ENCODE data around the gene DROSHA.

Gene DROSHA

GRCh38 chr5:31427013-31427723, 104.7 kb downstream of the DROSHA start:
- DNase-seq (ENCODE audit: extremely low spot score) = no peak
- ChIA-PET POLR2A (no interaction called here), CTCF (interaction anchor here (1.2 to 1.9 kb wide), 2 partner anchors 17 kb away, joined by 3 to 5 read pairs; no protein-coding TSS in a partner anchor)
- TF ChIP-seq CTCF (IDR thresholded peaks at IDR 0.05; ENCODE audit: control extremely low read depth, extremely low read depth, low read depth, missing control alignments) = no peak

DNA sequence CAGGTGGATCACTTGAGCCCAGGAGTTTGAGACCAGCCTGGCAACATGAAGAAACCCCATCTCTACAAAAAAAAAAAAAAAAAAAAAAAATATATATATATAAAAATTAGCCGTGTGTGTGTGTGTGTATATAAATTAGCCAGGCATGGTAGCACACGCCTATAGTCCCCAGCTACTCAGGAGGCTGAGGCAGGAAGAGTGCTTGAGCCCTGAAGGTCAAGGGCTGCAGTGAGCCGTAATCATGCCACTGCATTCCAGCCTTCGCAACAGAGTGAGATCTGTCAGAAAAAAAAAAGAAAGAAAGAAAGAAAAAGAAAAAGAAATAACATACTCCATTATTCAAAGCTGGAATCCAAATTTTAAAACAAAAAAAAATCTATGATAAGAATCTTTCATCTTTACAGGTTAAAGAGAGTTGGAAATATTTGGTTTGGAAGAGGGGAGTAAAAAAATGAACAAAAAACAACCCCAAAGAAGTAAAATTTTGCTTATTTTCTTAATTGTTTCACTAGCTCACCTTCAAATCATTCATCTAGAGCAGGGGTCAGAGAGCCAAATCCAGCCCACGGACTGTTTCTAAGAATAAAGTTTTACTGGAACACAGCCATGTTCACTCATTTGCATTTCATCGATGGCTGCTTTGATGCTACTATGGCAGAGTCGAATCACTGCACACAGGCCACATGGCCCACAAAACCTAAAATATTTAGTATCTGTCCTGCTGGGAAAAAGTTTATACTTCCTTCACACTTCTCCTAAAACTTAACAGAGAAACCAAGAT, 109.9 kb downstream of the DROSHA start:
- DNase-seq (ENCODE audit: extremely low spot score) = no peak
- no peak for TF ChIP-seq CTCF (IDR thresholded peaks at IDR 0.05; ENCODE audit: control extremely low read depth, extremely low read depth, low read depth, missing control alignments)
- CTCF ChIA-PET = no interaction called here
- POLR2A ChIA-PET = no interaction called here

GRCh38 chr5:31417512-31417911, 114.4 kb downstream of the DROSHA start:
- no peak for TF ChIP-seq CTCF (IDR thresholded peaks at IDR 0.05; ENCODE audit: control extremely low read depth, extremely low read depth, low read depth, missing control alignments)
- CTCF ChIA-PET = no interaction called here
- no peak for DNase-seq (ENCODE audit: extremely low spot score)
- POLR2A ChIA-PET = no interaction called here

DNA sequence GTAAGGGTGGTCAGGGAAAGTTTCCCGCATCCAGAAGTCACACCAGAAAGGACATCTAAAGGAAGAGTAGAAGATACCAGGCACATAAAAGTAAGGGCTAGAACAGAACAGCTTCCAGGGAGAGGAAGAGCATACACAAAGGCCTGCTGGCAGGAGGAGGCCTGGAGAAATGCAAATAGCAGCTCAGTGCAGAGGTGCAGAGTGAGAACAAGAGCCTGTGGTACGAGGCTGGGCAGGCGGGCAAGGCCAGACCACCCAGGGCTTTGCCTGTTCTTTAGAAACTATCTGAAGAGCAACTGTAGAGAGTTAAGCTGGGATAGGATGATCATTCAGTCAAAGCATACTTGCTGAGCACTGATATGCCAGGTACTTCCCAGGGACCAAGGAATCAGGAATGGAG, 115.3 kb downstream of the DROSHA start:
- TF ChIP-seq CTCF (IDR thresholded peaks at IDR 0.05; ENCODE audit: control extremely low read depth, extremely low read depth, low read depth, missing control alignments) = no peak
- POLR2A ChIA-PET = no interaction called here
- CTCF ChIA-PET = no interaction called here
- DNase-seq (ENCODE audit: extremely low spot score) = no peak

DNA sequence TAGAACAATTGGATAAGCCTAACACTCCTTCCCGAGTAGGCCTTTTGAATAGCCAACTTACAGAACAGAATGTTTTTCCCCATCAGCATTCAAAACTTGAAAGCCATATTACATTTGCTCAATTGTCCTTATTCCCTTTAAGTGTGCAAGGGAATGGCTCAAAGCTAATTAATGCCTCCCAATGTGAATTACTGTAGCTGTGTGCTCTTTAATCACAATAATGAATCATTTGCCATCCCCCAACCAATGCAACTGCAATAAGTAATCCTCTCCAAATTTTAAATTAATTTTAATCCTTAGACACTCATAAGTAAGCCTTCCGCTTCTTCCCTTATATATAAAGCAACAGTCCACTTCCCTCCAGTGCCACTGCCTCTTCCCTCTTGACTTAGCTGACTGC, 115.9 kb downstream of the DROSHA start:
- no peak for TF ChIP-seq CTCF (IDR thresholded peaks at IDR 0.05; ENCODE audit: control extremely low read depth, extremely low read depth, low read depth, missing control alignments)
- DNase-seq (ENCODE audit: extremely low spot score) = no peak
- POLR2A ChIA-PET = no interaction called here
- CTCF ChIA-PET = interaction anchor here (2.1 kb wide), 1 partner anchor 9 kb away, joined by 10 read pairs; no protein-coding TSS in a partner anchor

- DNase-seq (ENCODE audit: extremely low spot score) = no peak
- CTCF ChIA-PET = interaction anchor here (1.1 to 2.1 kb wide), 4 partner anchors 10 to 14 kb away, joined by 3 to 10 read pairs (median 3); no protein-coding TSS in a partner anchor
- TF ChIP-seq CTCF (IDR thresholded peaks at IDR 0.05; ENCODE audit: control extremely low read depth, extremely low read depth, low read depth, missing control alignments) = no peak
- POLR2A ChIA-PET = no interaction called here
Observed at GRCh38 chr5:31415009-31415923, 116.6 kb downstream of the DROSHA start.
